Measurements from ENCODE around the gene LZTS3. TPM values are rescaled to one million over a fixed set of nuclear protein-coding genes. Genes with fewer than 3 reads are reported as not detected.
A peak's percentile ranks its signal among the peaks of the same experiment; 100 is the strongest.
"Not testable (repeated sequence)": the region's sequence is repeated elsewhere in the genome, so short reads cannot be mapped to it uniquely, and the experiment has no call there.

Gene LZTS3
- total and polyA plus RNA-seq, 4 donors = 3.3 to 9.9 (median 8.0) TPM

DNA sequence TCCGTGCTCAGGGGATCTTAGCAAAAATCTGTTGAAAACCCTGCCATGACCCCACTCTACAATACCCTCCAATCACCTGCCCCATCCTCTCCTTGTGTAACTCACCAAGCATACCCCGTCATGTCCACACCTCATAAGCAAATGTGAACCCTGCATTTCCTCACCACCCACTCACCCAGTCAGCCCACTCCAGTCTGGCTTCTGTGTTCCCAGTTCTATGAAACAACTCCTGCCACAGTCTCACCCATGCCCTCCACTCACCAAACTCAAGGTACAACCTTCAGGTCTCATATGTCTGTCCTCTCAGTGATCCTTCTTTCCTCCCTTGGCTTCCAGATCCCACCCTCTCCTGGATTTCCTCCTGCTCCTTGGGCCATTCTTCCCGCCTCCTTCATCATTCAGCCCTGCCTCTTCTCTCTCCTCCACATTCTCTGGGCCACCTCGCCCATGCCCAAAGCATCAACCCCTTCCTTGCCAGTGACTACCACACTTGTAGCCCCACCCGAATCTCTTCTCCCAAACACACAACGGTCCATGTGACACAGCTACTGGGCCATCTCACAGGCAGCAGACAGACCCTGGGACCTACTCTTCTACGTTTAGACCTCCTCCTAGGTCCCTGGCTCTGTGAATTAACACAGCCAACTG is 22.4 kb upstream of the LZTS3 start:
- WGBS, 2 donors = 87 to 90% methylated on average over 7 of the region's 7 CpGs
- Histone ChIP-seq H3K36me3 (ENCODE audit: control insufficient read depth in 1 of 2, insufficient read depth in 2 of 2, low read length in 1 of 2) (peaks cover 0 to 8% of the 10 kb centered on the region in 2 donors), H3K4me3 (ENCODE audit: low read length in 2 of 2) (no peak overlapping the region), H3K9me3 (ENCODE audit: control insufficient read depth, low read length) (no peaks in the 10 kb centered on the region), H3K27me3 (ENCODE audit: control insufficient read depth in 1 of 2, insufficient read depth in 2 of 2, low read length in 1 of 2) (no peaks in the 10 kb centered on the region), H3K4me1 (ENCODE audit: control insufficient read depth in 1 of 2, insufficient read depth in 2 of 2, low read length in 2 of 2) (no peaks in the 10 kb centered on the region), H3K27ac (ENCODE audit: low read depth in 1 of 2, low read length in 2 of 2) (no peak overlapping the region)
- no peak for ATAC-seq (ENCODE audit: low FRiP score)
- DNase-seq = no peak
- intact Hi-C loops (cut with DNase I) = no loop called here

DNA sequence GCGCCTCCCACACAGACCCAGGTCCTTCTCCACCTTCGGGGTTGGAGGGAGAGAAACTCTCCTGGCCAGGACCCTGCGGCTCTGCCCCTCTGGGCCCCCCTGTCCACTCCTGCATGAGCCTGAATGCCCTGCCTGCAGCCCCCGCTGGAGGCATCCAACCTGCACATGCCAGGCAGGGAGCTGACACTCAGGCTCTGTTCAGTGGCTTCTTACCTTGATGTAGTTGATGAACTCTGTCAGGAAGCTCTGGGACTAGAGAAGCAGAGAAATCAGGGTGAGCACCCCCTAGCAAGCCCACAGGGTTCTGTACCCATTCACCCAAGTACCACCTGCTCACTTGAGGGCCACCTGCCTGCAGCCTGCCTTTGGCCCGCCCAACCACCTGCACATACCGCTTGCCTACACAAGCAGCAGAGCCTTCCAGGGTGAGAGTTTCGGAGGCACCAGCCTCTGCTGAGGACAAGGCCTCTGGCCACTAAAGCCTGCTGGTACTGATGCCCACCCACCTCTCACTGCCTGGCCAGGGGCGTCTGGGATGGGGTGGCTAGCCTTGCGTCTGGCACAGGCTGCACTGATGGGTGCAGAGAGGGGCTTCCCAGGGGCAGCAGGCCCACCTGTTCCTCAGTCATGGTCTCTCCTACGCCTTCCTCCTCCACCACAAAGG is 21.4 kb upstream of the LZTS3 start:
- no peaks in the 10 kb centered on the region for H3K9me3 ChIP-seq (ENCODE audit: control insufficient read depth, low read length)
- no peak overlapping the region for H3K4me3 ChIP-seq (ENCODE audit: low read length in 2 of 2)
- intact Hi-C loops (cut with DNase I) = no loop called here
- H3K27ac ChIP-seq (ENCODE audit: low read depth in 1 of 2, low read length in 2 of 2) = no peak overlapping the region
- H3K4me1 ChIP-seq (ENCODE audit: control insufficient read depth in 1 of 2, insufficient read depth in 2 of 2, low read length in 2 of 2) = no peaks in the 10 kb centered on the region
- 95% methylated on average over 10 of the region's 10 CpGs for WGBS, 2 donors
- no peaks in the 10 kb centered on the region for H3K27me3 ChIP-seq (ENCODE audit: control insufficient read depth in 1 of 2, insufficient read depth in 2 of 2, low read length in 1 of 2)
- no peak for ATAC-seq (ENCODE audit: low FRiP score)
- DNase-seq = no peak
- H3K36me3 ChIP-seq (ENCODE audit: control insufficient read depth in 1 of 2, insufficient read depth in 2 of 2, low read length in 1 of 2) = peaks cover 0 to 7% of the 10 kb centered on the region in 2 donors

DNA sequence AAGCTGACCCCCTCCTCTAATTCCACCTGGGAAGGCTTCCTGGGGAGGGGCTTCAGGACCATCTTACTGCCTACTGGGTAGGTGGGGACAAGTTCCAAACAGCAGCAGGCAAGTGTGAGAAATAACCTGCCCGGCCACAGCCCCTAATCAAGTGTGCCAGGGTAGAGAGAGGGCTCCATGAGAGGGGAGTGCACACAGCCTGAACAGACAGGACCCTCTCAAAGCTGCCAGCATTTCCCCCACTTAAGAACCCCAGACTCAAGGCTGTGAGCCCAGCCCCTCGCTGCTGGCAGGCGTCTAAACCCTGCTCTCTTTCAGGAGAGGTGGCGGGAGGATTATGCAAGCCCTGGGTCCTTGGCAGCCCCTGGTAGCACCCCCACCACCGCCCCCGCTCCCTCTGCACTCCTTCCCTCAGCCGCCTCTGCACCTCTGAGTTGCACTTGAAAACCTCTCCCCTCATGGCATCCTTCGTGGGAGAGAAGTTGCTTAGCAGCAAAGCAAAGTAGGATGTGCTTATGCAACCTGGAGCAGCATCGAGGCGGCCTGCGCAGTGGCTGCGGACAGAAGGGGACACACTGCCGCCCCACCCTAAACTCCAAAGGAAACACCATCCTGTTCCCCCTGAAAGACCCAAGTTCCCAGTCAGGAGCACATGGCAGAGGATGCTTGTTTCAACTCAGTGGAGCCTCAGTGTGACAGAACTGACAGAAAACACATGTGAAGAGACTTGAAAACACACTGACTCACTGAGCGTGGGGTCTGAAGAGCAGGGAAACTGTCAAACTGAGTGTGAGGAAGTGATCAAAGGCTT is 20.7 kb upstream of the LZTS3 start:
- intact Hi-C loops (cut with DNase I) = no loop called here
- peaks cover 0 to 3% of the 10 kb centered on the region in 2 donors for H3K36me3 ChIP-seq (ENCODE audit: control insufficient read depth in 1 of 2, insufficient read depth in 2 of 2, low read length in 1 of 2)
- no peak for ATAC-seq (ENCODE audit: low FRiP score)
- no peak overlapping the region for H3K4me3 ChIP-seq (ENCODE audit: low read length in 2 of 2)
- no peaks in the 10 kb centered on the region for H3K4me1 ChIP-seq (ENCODE audit: control insufficient read depth in 1 of 2, insufficient read depth in 2 of 2, low read length in 2 of 2)
- no peaks in the 10 kb centered on the region for H3K9me3 ChIP-seq (ENCODE audit: control insufficient read depth, low read length)
- no peaks in the 10 kb centered on the region for H3K27me3 ChIP-seq (ENCODE audit: control insufficient read depth in 1 of 2, insufficient read depth in 2 of 2, low read length in 1 of 2)
- 91 to 92% methylated on average over 14 of the region's 14 CpGs for WGBS, 2 donors
- H3K27ac ChIP-seq (ENCODE audit: low read depth in 1 of 2, low read length in 2 of 2) = no peak overlapping the region
- DNase-seq = no peak

DNA sequence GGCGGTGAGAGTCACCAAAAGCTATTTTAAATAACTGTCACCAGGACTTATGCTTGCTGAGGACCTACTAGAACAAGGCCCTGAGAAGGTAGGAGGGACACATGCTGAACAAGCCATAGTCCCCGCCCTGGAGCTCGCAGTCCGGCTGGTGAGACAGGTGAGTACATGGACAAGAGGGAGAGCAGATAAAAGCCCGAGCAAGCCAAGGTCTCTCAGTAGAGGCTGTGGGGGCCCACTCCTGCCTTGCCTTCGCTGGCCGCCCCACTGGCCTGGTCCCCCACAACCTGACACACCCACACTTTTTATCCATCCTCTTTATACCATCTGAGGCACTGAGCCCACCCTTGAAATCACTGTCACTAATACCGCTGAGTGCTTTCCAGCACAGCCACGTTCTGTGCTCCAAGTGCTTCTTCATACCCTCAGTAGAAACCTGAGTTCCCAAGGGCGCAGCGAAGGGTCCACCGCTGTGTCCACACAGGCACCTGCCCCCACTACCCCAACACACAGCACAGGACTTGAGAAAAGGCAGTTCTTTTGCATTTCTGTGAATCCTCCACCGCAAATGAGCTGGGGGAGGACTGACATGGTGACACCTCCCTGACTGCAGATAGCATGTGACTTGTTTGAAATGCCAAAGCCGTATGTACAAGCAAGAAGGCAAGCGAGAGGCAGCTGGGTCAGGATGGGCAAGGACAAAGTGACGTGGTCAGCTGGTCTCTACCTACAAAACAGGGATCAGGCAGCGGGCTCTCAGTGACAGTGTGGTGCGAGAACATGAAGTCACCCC is 19.1 kb upstream of the LZTS3 start:
- Histone ChIP-seq H3K4me3 (ENCODE audit: low read length in 2 of 2) (no peak overlapping the region), H3K9me3 (ENCODE audit: control insufficient read depth, low read length) (no peaks in the 10 kb centered on the region), H3K36me3 (ENCODE audit: control insufficient read depth in 1 of 2, insufficient read depth in 2 of 2, low read length in 1 of 2) (peaks cover 0 to 3% of the 10 kb centered on the region in 2 donors), H3K27me3 (ENCODE audit: control insufficient read depth in 1 of 2, insufficient read depth in 2 of 2, low read length in 1 of 2) (no peaks in the 10 kb centered on the region), H3K4me1 (ENCODE audit: control insufficient read depth in 1 of 2, insufficient read depth in 2 of 2, low read length in 2 of 2) (no peaks in the 10 kb centered on the region), H3K27ac (ENCODE audit: low read depth in 1 of 2, low read length in 2 of 2) (no peak overlapping the region)
- ATAC-seq (ENCODE audit: low FRiP score) = no peak
- 90% methylated on average over 18 of the region's 18 CpGs for WGBS, 2 donors
- intact Hi-C loops (cut with DNase I) = no loop called here
- peak in 1 of 2 donors; percentile 50 for DNase-seq

DNA sequence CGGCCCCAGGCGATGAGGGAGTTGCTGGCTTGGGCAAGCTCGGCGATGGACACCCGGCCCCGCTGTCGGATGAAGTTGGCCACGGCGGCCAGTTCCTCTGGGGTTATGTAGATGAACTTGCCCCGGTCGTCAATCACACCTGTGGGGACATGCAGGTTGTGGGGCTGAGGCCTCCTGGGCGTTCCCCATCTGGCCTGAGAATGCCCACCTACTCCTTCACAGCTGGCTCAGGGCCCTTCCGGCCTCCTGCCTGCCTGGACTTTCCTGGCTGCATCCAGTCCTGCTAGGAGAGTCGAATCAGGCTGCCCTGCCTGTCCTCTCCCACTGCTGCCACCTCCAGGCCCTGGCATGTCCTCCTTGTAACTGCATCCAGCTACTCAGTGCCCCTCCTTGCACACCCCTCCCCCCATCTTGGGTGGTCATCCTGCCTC is 17.3 kb upstream of the LZTS3 start:
- DNase-seq = peak in 1 of 2 donors; percentile 71
- H3K36me3 ChIP-seq (ENCODE audit: control insufficient read depth in 1 of 2, insufficient read depth in 2 of 2, low read length in 1 of 2) = peaks cover 0 to 3% of the 10 kb centered on the region in 2 donors
- intact Hi-C loops (cut with DNase I) = no loop called here

DNA sequence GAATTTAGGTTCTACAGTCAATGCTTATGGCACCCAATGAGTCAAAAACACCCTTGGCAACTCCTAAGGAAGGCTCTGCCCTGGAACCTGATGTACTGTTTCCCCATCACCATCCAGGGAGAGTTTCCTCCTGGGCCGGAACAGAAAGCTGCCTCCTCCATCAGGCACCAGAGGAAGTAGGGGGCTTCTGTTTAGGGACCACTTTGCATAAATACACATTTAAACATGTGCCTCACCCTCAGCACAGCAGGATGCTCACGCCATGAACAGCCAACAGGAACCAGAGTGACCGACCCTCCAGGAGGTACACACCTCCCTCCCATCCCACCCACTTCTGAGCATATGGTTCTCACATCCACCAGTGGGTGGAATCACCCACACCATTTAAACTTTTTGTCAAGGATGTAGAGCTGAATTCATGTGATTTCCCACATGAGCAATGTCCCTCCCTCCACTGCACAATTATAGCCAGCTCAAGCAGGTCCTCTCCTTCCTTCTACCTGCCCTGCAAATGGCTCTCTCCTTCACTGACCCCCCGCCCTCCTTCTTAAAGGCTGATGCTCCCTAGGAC is 16.3 kb upstream of the LZTS3 start:
- intact Hi-C loops (cut with DNase I) = no loop called here
- H3K4me3 ChIP-seq (ENCODE audit: low read length in 2 of 2) = no peak overlapping the region
- H3K27ac ChIP-seq (ENCODE audit: low read depth in 1 of 2, low read length in 2 of 2) = no peak overlapping the region
- DNase-seq = peak in 1 of 2 donors; percentile 14
- H3K36me3 ChIP-seq (ENCODE audit: control insufficient read depth in 1 of 2, insufficient read depth in 2 of 2, low read length in 1 of 2) = peaks cover 0 to 3% of the 10 kb centered on the region in 2 donors
- no peaks in the 10 kb centered on the region for H3K27me3 ChIP-seq (ENCODE audit: control insufficient read depth in 1 of 2, insufficient read depth in 2 of 2, low read length in 1 of 2)
- WGBS, 2 donors = 75 to 83% methylated on average over 4 of the region's 4 CpGs
- ATAC-seq (ENCODE audit: low FRiP score) = no peak
- H3K9me3 ChIP-seq (ENCODE audit: control insufficient read depth, low read length) = no peaks in the 10 kb centered on the region
- H3K4me1 ChIP-seq (ENCODE audit: control insufficient read depth in 1 of 2, insufficient read depth in 2 of 2, low read length in 2 of 2) = no peaks in the 10 kb centered on the region

More for the DNA sequence above, 17.3 kb upstream of the LZTS3 start:
- H3K27ac ChIP-seq (ENCODE audit: low read depth in 1 of 2, low read length in 2 of 2) = no peak overlapping the region
- no peaks in the 10 kb centered on the region for H3K9me3 ChIP-seq (ENCODE audit: control insufficient read depth, low read length)
- ATAC-seq (ENCODE audit: low FRiP score) = no peak
- H3K27me3 ChIP-seq (ENCODE audit: control insufficient read depth in 1 of 2, insufficient read depth in 2 of 2, low read length in 1 of 2) = no peaks in the 10 kb centered on the region
- no peak overlapping the region for H3K4me3 ChIP-seq (ENCODE audit: low read length in 2 of 2)
- H3K4me1 ChIP-seq (ENCODE audit: control insufficient read depth in 1 of 2, insufficient read depth in 2 of 2, low read length in 2 of 2) = no peaks in the 10 kb centered on the region
- 86 to 89% methylated on average over 14 of the region's 14 CpGs for WGBS, 2 donors

DNA sequence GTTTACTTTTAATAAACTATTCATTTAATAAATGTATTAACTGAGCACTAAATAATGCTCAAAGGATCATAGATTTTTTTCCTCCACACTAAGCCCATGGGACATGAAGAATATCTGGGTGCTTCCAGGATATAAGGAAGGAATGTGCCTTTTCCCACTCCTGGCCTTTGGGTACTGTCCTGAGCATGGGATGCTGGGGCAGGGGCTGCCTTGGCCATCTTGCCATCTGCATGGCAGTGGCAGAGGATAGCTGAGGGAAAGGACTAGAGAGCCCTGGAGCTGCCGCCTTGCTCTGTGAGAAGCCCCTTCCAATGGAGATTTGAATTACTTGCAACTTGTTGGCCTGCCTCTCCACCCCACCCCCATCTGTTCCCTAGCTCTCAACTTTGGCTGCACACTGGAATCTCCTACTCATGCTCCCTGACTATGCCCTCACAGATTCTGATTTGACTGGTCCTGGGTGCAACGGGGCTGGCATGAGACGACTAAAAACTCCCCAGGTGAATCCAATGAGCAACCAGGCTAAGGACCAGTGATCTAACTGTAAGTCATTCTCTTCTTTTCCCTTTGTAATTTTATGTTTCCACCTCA is 15.6 kb upstream of the LZTS3 start:
- intact Hi-C loops (cut with DNase I) = no loop called here
- no peak for ATAC-seq (ENCODE audit: low FRiP score)
- Histone ChIP-seq H3K27ac (ENCODE audit: low read depth in 1 of 2, low read length in 2 of 2) (no peak overlapping the region), H3K36me3 (ENCODE audit: control insufficient read depth in 1 of 2, insufficient read depth in 2 of 2, low read length in 1 of 2) (peaks cover 0 to 3% of the 10 kb centered on the region in 2 donors), H3K27me3 (ENCODE audit: control insufficient read depth in 1 of 2, insufficient read depth in 2 of 2, low read length in 1 of 2) (no peaks in the 10 kb centered on the region), H3K4me1 (ENCODE audit: control insufficient read depth in 1 of 2, insufficient read depth in 2 of 2, low read length in 2 of 2) (no peaks in the 10 kb centered on the region), H3K4me3 (ENCODE audit: low read length in 2 of 2) (no peak overlapping the region), H3K9me3 (ENCODE audit: control insufficient read depth, low read length) (no peaks in the 10 kb centered on the region)
- DNase-seq = peak in 1 of 2 donors; percentile 33
- WGBS, 2 donors = 74 to 78% methylated on average over 3 of the region's 3 CpGs

DNA sequence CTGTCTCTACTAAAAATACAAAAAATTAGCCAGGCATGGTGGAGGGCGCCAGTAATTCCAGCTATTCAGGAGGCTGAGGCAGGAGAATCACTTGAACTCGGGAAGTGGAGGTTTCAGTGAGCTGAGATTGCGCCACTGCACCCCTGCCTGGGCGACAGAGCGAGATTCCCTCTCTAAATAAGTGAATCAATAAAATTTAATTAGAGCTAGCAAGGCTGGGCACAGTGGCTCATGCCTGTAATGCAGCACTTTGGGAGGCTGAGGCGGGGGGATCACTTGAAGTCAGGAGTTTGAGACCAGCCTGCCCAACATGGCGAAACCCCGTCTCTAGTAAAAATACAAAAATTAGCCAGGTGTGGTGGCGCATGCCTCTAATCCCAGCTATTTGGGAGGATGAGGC is 14.5 kb upstream of the LZTS3 start:
- not testable (repeated sequence) for ATAC-seq (ENCODE audit: low FRiP score); H3K36me3 ChIP-seq (ENCODE audit: control insufficient read depth in 1 of 2, insufficient read depth in 2 of 2, low read length in 1 of 2)
- 96 to 97% methylated on average over 9 of the region's 9 CpGs for WGBS, 2 donors

More for the DNA sequence above, 14.5 kb upstream of the LZTS3 start:
- H3K27me3 ChIP-seq (ENCODE audit: control insufficient read depth in 1 of 2, insufficient read depth in 2 of 2, low read length in 1 of 2); H3K4me3 ChIP-seq (ENCODE audit: low read length in 2 of 2); H3K4me1 ChIP-seq (ENCODE audit: control insufficient read depth in 1 of 2, insufficient read depth in 2 of 2, low read length in 2 of 2); H3K27ac ChIP-seq (ENCODE audit: low read depth in 1 of 2, low read length in 2 of 2); H3K9me3 ChIP-seq (ENCODE audit: control insufficient read depth, low read length); intact Hi-C loops (cut with DNase I): not testable (repeated sequence)
- DNase-seq = peak in 1 of 2 donors; percentile 37

Data from aorta (tissue), 5 donors.